ENCODE data around the gene RFX5. TPM values are rescaled to one million over a fixed set of nuclear protein-coding genes. Genes with fewer than 3 reads are reported as not detected.
A peak's percentile ranks its signal among the peaks of the same experiment; 100 is the strongest.

The RFX5 gene
- total RNA-seq, 1 donor from 2014 or later = 89.5 TPM

DNA sequence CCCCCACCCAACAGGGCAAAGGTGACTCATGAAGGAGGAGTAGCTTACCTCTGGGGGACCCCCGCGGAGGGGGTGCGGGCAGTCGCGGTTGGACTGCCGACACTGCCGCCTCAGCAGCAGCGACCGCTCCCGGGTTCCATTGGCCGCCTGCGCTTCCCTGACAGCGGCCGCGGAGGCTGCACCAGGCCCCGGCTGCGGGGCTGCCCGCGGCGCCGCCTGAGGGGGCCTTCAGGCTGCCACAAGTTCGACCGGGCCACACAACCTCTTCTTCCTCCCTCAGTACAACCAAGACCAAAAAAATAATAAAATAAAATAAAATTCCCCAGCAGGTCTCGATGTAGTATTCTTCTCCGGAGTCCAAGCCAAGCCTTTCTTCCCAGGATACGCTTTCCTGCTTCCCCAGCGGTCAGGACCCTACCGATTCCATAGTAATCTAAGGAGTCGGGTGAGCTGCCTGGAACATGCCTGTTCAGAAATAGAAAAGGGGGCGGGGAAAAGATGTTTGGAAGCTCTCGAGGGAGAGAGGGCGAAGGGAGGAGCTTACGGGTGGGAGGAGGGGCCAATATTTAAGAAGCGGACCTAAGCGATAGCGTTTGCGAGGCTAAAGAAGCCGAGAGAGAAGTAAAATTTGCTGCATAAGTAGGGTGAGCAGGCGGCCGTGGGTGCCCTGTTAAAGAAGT, 19.7 kb downstream of the RFX5 start, which contains the start of gene PI4KB:
Gene PI4KB (minus strand): TSS at position 194 of the 680 bp plus-strand sequence. CDS start 10,935 bp downstream, outside the sequence.
- Mint-ChIP-seq H3K9me3 (no peaks in the 10 kb centered on the region), H3K4me3 (peak within 1 kb of the TSS; percentile 85), H3K27me3 (ENCODE audit: low read depth) (no peaks in the 10 kb centered on the region), H3K27ac (peak within 1 kb of the TSS; percentile 99), H3K36me3 (peaks cover 6% of the 10 kb centered on the region), H3K4me1 (peaks cover 24% of the 10 kb centered on the region)
- TF ChIP-seq, protein P1, sequence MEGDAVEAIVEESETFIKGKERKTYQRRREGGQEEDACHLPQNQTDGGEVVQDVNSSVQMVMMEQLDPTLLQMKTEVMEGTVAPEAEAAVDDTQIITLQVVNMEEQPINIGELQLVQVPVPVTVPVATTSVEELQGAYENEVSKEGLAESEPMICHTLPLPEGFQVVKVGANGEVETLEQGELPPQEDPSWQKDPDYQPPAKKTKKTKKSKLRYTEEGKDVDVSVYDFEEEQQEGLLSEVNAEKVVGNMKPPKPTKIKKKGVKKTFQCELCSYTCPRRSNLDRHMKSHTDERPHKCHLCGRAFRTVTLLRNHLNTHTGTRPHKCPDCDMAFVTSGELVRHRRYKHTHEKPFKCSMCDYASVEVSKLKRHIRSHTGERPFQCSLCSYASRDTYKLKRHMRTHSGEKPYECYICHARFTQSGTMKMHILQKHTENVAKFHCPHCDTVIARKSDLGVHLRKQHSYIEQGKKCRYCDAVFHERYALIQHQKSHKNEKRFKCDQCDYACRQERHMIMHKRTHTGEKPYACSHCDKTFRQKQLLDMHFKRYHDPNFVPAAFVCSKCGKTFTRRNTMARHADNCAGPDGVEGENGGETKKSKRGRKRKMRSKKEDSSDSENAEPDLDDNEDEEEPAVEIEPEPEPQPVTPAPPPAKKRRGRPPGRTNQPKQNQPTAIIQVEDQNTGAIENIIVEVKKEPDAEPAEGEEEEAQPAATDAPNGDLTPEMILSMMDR (IDR thresholded peaks at IDR 0.05; ENCODE audit: unreplicated experiment) = no peak
- DNase-seq (ENCODE audit: low spot score in 2 of 2, unreplicated experiment in 2 of 2) = peak; percentile 78 to 88

- Mint-ChIP-seq H3K36me3 (peaks cover 10% of the 10 kb centered on the region), H3K27ac (peak overlapping the region; percentile 91), H3K9me3 (no peaks in the 10 kb centered on the region), H3K4me3 (peak overlapping the region; percentile 85), H3K4me1 (peaks cover 24% of the 10 kb centered on the region), H3K27me3 (ENCODE audit: low read depth) (no peaks in the 10 kb centered on the region)
- no peak for DNase-seq (ENCODE audit: low spot score in 2 of 2, unreplicated experiment in 2 of 2)
- TF ChIP-seq, protein P1 (IDR thresholded peaks at IDR 0.05; ENCODE audit: unreplicated experiment) = no peak
Observed at GRCh38 chr1:151326619-151327222, 20.3 kb downstream of the RFX5 start.

GRCh38 chr1:151325646-151326429, 21.2 kb downstream of the RFX5 start:
- DNase-seq (ENCODE audit: low spot score in 2 of 2, unreplicated experiment in 2 of 2) = no peak

GRCh38 chr1:151325231-151325630, 21.8 kb downstream of the RFX5 start:
- TF ChIP-seq, protein P1 (IDR thresholded peaks at IDR 0.05; ENCODE audit: unreplicated experiment) = no peak
- H3K9me3 Mint-ChIP-seq = no peaks in the 10 kb centered on the region
- H3K4me1 Mint-ChIP-seq = peaks cover 24% of the 10 kb centered on the region
- DNase-seq (ENCODE audit: low spot score in 2 of 2, unreplicated experiment in 2 of 2) = no peak
- H3K27me3 Mint-ChIP-seq (ENCODE audit: low read depth) = no peaks in the 10 kb centered on the region
- H3K36me3 Mint-ChIP-seq = peaks cover 15% of the 10 kb centered on the region
- H3K4me3 Mint-ChIP-seq = no peak overlapping the region
- peak overlapping the region; percentile 91 for H3K27ac Mint-ChIP-seq

More at GRCh38 chr1:151325646-151326429, 21.2 kb downstream of the RFX5 start:
- no peaks in the 10 kb centered on the region for H3K9me3 Mint-ChIP-seq
- H3K4me3 Mint-ChIP-seq = peak overlapping the region; percentile 85
- no peaks in the 10 kb centered on the region for H3K27me3 Mint-ChIP-seq (ENCODE audit: low read depth)
- peaks cover 24% of the 10 kb centered on the region for H3K4me1 Mint-ChIP-seq
- H3K27ac Mint-ChIP-seq = peak overlapping the region; percentile 91
- peaks cover 11% of the 10 kb centered on the region for H3K36me3 Mint-ChIP-seq
- TF ChIP-seq, protein P1 (IDR thresholded peaks at IDR 0.05; ENCODE audit: unreplicated experiment) = no peak

DNA sequence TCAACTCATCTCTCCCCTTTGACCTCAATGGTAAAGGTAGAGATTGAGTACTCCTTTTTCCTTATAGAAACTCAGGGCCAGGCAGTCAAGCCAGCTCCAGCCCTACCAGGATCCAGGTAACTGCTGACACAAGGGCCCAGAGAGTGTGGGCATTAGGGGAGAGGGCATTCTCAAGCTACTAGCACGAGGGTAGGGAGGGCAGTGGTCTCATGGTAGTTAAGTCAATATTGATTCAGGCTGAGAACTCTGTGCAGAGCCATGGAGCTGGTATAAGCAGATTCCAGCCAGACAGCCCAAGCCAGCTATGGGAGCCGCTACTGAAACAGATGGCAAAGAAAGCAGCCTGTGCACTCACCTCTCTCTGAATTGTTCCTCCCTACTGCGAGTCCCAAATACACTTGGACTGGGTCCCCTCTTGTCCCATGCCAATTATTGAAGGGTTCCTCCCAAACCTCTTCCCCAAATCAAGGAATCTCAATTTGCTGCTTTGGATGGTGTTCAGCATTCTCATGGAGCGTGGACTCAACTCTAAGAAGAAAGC, 22.6 kb downstream of the RFX5 start:
- no peak overlapping the region for H3K27ac Mint-ChIP-seq
- no peak overlapping the region for H3K4me3 Mint-ChIP-seq
- no peaks in the 10 kb centered on the region for H3K27me3 Mint-ChIP-seq (ENCODE audit: low read depth)
- H3K36me3 Mint-ChIP-seq = peaks cover 15% of the 10 kb centered on the region
- peaks cover 24% of the 10 kb centered on the region for H3K4me1 Mint-ChIP-seq
- TF ChIP-seq, protein P1 (IDR thresholded peaks at IDR 0.05; ENCODE audit: unreplicated experiment) = no peak
- no peaks in the 10 kb centered on the region for H3K9me3 Mint-ChIP-seq
- DNase-seq (ENCODE audit: low spot score in 2 of 2, unreplicated experiment in 2 of 2) = no peak

Measured in mesothelial cell of epicardium (in vitro differentiated cells).